CD4-positive, alpha-beta T cell treated with Interferon alpha-2 for 1 hour (primary cell): ENCODE data around the gene BOLA1.

Experiments used
- DNase-seq, 2 donors: peaks; one replicate each; pipeline ENCODE4 v3.0.0-alpha.2; 2020 to 2022

BOLA1 gene

DNA sequence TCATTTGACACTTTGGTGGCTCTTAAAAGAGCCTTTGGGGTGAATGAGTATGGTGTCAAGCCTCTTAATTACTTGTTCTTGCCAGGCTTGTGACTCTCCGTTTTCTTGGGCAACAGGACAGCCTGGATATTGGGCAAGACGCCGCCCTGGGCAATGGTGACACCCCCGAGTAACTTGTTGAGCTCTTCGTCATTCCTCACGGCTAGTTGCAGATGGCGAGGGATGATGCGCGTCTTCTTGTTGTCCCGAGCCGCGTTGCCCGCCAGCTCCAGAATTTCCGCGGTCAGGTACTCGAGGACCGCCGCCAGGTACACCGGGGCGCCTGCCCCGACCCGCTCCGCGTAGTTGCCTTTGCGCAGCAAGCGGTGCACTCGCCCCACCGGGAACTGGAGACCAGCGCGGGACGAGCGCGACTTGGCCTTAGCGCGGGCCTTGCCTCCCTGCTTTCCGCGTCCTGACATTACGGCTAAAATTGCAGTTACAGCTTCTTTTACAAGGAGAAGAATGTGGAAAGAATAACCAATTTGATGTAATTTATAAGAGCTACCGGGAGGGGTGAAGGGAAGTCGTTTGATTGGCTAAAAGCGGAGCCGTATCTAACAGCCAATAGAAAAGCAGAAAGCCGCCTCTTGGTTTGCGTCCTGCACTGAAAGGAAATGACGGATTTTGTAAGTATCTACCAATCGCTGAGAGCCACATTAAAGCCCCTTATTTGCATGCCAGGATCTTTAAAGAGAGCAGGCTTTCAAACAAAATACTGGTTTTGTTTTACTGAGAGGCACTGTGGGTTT lies 11.7 kb upstream of the BOLA1 start:
- peak; percentile 94 to 97 for DNase-seq

DNA sequence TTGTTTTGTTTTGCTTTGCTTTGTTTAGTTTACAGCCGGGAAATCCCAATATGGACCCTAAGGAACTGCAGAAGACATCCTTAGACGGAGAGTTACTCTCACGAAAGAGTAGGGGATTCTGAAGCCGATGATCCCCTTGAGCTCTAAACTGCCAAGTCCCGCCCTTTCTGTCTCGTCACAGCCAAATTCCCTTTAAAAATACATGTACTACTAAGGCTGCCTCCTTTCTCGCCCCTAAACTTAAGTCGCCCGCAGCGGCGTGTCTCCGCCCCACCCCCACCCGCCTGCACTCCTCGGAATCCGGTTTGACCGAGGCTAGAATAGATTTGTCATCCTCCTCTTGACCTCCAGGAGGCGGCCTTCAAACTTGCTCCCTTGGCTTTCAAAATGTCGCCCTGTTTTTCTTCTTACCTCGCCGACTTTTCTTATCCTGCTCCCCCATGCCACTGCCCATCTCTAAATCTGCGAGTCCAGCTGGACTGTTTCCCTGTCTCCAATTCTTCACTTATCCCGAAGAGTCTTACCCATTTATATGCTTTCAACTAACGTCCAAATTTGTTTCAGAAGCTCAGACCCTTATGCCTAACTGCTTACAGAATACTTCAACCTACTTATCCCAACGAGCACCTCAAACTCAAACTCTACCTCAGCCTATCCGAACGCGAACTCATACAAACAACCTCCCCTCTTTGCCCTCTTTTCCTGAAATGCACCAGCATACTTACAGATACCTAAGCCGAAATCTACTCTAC lies 10.9 kb upstream of the BOLA1 start:
- DNase-seq = peak; percentile 84 to 87

DNA sequence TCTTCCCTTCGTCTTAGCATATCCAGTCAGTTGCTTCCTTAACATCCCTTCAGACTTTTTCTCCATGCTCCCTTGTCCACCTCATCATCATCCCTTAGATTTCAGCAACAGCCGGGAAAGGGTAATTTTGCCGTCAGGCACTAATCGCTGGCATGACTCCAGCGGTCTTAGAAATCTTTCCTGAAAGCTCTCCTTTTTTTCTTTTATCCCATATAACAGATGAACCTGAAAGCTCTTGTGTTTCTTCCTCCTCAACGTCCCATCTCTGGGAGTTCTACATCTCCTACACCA lies 10.4 kb upstream of the BOLA1 start:
- no peak for DNase-seq

DNA sequence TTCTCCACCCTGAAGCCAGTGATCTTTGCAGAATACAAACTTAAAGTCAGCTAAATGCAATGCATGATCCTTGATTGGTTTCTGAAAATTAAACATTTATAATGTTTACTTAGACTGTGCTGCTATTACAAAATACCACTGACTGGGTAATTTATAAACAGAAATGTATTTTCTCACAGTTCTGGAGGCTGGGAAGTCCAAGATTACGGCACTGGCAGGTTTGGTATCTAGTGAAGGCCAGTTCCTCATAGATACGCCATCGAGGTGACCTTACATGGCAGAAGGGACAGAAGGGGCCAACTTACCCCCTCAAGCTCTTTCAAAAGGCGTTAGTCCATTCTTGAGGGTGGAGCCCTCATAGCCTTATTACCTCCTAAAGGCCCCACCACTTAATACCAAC lies 2.8 kb upstream of the BOLA1 start:
- no peak for DNase-seq

DNA sequence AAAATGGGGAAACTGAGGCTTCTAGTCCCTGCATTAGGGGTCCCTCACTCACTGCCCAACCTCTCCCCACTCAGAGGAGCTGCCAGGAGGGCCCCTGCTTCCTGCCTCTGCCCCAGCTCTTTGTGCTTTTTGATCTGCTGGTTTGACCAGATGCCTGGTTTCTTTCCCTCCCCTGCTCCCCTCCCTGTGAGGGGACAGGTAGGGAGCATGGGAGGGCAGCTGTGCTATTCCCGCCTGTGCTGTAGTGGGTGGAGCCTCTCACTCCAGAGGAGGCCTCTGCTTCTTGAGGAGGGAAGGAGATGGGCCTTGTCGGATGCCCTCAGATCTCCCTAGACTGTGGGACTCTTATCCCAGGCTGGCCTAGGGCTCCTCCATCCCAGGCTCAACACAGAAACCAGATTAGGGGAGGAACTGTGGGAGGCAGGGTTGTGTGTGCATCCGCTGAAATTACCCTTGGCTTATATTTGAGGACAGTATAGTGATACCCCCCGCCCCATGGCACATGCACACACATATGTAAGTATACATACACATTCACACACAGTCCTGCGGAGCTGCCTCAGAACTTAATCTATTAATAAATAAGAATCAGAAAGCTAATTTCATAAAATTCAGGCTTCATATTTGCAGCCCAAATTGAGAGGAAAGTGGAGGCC lies 4.6 kb downstream of the BOLA1 start:
- DNase-seq = no peak

DNA sequence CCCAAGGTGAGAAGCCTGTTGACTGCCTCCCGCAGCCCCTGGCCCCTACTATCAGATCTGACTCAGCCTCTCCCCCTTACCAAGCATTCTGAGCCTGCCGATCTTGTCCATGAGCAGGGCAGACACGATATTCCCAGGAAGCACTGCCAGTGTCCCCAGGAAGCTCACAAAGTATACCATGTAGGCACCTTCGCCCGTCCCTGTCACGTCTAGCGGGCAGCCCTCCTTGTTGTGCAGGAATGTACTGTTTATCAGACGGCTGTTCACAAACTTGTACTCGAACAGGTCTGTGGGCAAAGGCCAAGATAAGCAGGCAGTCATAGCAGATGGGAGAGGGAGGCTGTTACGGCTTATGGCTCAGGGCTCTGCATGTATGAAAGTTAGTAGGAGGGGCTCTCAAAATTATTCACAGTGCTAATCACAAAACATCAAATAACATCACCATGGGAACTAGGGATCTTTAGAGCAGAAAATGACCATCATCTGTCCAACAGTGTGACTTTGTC lies 7.3 kb downstream of the BOLA1 start:
- no peak for DNase-seq

DNA sequence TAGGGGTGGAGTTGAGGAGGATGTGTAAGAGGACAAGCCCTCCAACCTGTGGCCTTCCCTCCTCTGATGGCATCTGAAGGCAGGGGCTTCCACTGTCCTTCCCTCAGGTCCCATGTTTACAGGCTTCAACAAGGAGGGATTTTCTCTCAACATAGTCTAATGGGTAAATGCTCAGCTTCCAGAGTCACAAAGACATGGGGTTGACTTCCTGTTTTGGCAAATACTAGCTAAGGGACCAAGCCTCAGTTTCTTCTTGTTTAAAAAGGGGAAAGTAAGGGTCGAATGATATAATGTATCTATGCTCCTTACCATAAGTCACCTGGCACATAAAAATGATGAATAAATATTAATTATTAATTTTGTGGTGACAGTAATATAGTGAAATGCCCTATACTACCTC lies 15.2 kb downstream of the BOLA1 start:
- DNase-seq = no peak

DNA sequence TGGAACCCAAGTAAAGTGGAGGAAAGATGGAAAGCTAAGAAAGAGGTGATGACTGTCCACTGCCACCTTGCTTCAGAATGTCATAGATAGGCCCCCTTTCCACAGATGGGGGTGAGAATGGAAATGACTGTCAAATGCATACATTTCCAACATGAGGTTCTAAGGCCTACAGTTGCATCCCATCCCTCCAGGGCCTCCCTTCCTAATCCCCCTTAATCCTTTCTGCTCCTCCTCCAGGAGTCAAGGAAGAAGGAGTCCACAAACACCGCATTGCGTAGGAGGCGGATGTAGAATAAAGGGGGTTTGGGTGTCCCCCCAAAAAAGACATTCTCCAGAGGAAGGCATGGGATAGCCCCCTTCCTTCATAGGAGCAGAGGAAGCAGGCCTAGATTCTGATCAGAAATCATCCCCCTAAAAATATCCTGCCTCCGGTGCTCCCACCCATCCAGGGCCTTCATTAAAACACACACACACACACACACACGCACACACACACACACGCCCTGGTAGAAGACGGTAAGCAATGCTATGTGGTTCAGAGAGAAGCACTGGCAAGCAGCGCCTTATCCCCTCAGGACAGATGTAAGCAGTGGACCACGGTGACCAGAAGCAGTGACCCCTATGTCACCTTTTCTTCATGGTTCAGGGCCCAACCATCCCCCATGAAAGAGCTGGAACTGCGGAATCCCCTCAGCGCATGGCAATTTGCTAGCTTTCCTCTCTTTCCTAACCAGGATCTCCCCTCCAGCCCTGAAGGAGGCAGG lies 16.2 kb downstream of the BOLA1 start:
- no peak for DNase-seq

DNA sequence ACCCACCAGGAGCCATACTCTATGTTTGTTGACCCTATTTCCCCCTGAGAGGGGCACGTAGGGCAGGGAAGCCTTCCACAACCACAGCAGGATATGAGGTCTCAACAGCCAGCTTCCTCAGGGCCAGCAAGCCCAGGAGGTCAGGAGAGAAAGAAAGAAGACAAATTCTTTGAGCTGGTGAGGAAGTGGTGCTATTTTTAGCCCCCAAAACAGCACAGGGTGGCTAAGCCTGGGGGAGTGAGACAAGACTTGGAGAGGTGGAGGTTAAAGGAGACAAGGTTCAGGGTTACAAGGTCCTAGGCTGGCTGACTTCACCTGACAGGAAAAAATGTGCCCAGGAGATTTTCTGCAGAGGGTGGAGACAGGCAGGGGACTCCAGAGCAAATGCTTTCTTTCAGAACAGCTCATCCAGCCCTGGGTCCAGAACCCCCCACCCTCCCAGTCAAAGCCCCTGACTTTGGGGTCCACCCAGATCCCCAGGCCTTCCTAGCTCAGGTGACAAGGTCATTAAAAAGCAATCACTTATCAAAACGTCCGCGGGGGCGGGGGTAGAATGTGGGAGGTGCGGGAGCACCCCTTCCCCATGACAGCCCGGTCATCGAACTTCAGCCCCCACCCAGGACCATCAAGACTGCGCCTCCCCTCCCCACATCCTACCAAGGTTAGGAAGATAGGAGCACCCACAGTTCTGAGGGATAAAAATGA lies 17.0 kb downstream of the BOLA1 start:
- DNase-seq = no peak

DNA sequence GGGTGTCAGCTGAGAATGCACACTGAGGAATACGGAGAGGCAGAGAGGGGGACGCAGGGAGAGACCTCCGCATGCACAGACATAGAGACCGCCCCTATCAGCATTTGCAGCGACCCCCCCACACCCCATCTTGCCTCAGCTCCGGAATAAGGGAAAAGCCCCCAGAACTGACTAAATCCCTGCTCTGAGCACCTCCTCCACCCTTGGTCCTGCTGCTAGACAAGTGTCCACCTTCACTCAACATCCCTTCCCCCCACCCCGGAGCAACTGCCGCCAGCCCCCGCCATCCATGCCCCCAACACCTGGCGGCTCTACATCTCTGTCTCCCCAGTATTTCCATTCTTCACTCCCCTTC lies 17.5 kb downstream of the BOLA1 start:
- no peak for DNase-seq

DNA sequence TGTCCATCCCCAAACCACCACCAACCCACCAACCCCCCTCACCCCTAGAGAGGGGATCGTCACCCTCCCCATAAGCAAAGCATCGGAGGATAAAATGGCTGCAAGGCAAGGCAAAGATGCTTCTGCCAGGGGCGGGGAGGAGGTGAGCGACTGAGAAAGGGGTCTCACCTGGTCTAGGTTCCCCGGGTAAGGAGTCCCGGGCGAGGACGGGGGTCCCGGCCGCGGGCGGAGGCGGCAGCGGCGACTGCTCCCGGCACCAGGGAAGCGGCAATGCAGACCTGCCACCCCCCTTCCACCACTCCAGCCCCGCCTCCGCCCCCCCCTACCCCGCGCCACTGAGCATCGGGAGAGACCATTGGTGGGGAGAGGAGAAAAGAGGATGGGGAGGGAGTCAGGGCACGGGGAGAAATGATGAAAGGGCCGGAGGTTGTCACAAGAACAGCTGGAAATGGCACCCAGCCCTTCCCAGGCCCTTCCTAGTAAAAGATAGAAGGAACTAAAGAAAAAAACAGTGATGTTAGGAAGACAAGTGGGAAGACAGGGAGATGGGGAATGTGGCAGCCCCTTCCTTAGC lies 18.3 kb downstream of the BOLA1 start, which contains the start of gene SV2A:
Gene SV2A, minus strand, starts transcription at position 274 of the 574 bp plus-strand sequence. CDS start 4,004 bp downstream, outside the sequence.
- DNase-seq = peak in 1 of 2 donors; percentile 59

DNA sequence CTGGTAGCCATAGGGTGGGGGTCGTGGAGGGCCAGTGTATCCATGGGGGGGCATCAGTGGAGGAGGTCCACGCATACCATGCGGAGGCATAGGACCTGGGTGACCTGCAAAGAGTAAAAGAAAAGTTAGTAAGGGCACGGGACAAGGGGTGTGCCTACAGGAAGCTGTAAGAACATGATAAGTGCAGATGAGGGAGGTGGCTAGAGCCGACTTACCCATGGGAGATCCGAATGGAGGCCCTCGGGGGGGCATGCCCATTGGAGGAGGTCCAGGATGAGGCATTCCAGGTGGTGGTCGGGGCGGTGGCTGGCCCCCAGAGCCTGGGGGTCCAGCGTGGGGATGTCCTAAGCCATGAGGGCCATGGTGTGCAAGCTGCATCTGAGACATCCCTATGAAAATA lies 24.3 kb downstream of the BOLA1 start:
- no peak for DNase-seq

DNA sequence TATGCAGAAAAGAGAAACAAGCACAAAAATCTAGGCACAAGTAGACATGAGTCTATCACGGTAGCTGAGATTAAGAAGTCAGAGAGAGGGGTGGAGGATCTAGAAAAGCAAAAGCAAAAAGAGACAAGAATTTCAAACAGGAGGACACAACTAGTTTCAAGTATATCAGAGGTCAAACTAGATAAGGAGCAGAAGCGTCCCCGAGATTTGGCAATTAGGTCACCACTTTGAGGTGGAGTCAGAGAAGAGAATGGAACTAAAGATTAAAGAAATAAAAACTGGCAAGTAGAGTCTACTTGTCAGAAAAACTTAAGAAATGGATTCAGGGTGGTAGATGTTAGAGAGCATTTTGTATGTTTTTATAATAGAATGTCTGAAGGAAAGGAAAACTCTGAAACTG lies 26.0 kb downstream of the BOLA1 start:
- DNase-seq = no peak

DNA sequence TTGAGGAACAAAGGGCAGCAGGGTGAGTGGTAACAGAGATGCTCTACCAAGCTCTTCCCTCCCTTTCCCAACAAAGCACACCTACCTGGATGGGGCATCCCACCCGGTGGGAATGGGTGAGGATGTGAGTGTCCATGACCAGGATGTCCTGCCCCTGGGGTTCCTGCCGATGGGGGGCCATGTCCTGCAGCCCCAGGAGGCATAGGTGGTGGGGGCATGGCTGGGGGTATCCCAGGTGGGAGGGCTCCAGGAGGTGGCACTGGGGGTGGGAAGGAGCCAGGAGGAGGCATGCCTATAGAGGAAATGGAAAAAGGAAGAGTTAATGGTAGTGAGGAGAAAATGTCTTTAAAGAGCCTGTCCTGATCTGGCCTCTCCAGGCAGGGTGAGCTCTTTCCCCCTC lies 26.4 kb downstream of the BOLA1 start:
- DNase-seq = no peak

DNA sequence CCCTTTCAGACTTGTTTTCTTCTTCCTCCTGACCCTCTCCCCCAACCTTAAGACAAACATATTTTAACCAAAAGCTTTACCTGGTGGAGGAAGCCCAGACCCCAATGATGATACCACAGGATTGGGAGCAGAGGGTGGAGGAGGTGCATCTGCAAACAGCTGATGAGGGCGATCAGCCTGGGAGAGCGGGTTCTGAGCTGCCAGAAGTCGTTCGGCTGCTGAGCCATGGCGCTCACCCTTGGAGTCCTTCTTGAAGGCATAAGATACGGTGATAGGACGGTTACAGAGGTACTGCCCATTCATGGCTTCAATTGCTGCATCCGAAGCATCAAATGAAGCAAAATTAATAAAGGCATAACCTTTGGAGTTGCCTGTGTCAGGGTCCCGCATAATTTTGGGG lies 26.9 kb downstream of the BOLA1 start:
- DNase-seq = no peak

DNA sequence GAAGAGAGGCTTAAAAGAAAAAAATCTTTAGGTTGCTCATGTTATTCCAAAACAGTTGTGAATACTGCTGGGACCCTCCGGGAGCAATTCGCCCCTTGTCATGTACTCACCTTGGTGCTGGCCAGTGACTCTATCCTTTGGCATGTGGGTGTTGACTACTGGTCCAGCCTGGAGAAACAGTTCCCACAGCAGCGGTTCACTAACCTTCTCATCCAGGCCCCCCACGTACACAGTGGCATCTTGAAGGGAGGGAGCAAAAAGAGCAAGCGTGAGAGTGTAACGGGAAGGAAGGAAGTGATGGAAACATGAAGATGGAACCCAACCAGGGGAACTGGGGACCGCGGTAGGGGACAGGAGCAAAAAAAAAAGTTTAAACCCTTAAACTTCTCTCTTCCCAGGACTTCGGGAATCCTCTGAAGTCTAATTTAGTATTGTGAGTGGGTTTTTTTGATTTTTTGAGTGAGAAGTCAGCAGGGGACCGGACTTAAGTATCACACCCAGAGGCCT lies 27.7 kb downstream of the BOLA1 start:
- DNase-seq = peak in 1 of 2 donors; percentile 7

DNA sequence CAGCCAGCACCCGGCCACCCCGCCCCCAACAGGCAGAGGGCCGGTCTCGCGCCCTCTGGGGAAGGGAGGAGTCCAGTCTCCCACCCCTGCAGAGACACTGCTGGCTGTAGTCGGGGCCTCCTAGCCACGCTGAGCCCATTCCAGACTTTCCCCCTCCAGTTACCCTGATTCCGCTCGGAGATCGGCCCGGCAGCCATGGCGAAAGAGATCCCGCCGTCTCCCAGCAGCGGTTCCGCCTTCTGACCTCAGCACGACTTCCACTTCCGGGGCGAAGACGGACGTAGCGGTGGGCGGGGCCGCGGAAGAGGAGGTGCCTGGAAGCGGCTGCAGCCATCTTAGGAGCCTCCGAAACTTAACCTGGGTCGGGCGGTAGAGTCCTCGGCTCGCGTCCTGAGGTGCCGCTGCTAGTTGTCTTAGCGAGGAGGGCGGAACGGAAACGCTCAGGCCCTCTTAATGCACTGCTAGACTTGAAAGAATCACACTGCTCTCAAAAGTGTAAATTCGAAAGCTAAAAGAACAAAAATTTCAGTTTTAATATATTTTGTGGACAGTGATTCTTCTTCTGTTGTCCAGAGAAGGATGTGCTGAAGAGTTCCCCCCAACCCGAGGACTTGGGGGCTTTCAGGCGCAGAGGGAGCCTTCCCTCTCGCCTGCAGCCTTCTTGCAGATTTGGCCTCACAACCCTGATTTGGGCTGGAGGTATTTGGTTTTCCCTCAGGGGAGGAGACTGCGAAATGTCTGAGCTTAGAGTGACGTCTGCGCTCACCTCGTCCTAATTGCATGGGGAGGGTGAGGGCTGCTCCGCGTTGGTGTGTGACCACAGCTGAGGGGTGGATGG lies 28.4 kb downstream of the BOLA1 start, which contains the start of gene SF3B4:
Gene SF3B4, minus strand, starts transcription at position 241 of the 838 bp plus-strand sequence. Its CDS starts 44 bp downstream, at position 197.
- DNase-seq = peak; percentile 95 to 96

DNA sequence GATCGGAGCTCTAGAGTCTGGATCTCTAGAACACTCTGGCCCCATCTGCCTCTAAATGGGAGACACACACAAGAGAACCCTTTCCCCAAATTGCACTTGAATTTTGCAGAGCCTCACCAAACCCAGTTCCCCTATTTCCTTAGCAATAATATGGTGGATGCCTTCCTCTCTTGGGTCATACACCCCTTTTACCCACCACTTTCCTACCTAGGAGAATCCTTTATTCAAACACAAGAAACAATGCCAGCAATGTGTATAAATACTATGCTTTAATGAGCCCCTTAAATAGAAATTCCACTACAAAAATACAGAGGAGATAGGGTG lies 29.0 kb downstream of the BOLA1 start:
- no peak for DNase-seq

DNA sequence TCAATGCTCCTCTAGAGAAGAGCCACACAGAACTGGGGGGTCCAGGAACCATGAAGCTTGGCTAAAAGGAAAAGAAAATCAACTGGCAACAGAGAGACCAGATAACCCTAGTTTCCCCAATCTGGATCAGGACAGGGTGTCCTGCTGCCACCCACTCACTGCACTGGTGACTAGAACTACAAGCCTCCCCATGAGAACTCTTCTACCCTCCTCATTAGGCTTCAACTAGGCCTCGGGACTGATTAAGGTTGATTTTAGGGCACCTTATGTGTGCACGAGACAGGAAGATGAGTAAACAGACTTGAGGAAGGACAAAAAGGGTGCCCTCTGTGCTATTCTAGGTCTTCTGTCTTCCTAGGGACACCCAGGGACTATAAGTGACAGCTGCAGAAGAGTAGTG lies 30.5 kb downstream of the BOLA1 start:
- DNase-seq = no peak

DNA sequence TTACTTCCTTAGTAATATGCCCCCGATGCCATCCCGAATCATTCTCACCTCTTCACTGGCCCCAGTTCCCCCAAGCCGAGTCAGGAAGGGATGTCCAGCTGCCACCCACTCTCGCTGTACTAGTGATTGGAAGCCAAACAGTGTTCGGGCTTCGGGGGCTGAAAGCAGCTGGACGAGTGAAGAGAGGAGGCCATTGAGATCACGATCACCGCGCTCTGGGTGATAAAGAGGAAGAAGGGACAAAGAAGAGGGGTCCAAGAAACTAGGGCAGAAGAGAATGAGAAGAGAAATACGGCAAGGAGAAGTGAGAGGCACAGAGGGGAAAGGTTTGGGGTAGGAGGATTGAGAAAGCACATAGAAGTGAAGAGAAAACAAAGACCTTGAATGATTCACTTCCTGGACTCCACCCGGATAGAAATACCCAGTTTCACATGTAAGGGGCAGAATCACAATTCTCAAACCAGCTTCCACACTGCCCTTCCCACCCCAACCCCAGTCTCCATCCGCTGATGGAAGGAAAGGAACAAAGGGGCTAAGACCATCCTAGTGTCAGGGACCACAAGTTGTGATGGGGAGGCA lies 31.9 kb downstream of the BOLA1 start:
- no peak for DNase-seq

DNA sequence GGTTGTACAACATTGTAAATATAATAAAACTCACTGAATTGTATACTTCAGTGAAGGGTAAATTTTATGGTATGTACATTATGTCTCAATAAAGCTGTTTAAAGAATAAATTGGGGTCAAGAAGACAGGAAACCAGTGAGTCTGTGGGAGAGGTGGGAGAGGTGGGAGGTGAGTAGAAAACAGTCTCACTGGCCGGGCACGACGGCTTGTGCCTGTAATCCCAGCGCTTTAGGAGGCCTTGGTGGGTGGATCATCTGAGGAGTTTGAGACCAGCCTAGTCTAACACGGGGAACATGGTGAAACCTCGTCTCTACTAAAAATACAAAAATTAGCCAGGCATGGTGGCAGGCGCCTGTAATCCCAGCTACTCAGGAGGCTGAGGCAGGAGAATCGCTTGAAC lies 33.1 kb downstream of the BOLA1 start:
- no peak for DNase-seq
